ENCODE data around the gene LMO1.

GRCh38 chr11:8230921-8231847 lies 32.5 kb downstream of the LMO1 start:
- TF ChIP-seq CTCF (IDR thresholded peaks at IDR 0.05) = no peak
- no peak for TF ChIP-seq POLR2A (IDR thresholded peaks at IDR 0.05)

Measured in right lobe of liver (tissue), 4 donors.